Measurements from ENCODE around the gene CTNNBL1. TPM values are rescaled to one million over a fixed set of nuclear protein-coding genes. Genes with fewer than 3 reads are reported as not detected.

Gene CTNNBL1
- total RNA-seq, 1 experiment from 2014 or later, result 203 TPM

- Mint-ChIP-seq H3K36me3 (ENCODE audit: insufficient read depth, unreplicated experiment) (no peaks in the 10 kb centered on the region), H3K4me3 (ENCODE audit: unreplicated experiment) (no peak overlapping the region), H3K4me1 (ENCODE audit: low read depth, unreplicated experiment) (peaks cover 2% of the 10 kb centered on the region), H3K9me3 (ENCODE audit: unreplicated experiment) (no peaks in the 10 kb centered on the region), H3K27ac (ENCODE audit: unreplicated experiment) (no peak overlapping the region), H3K27me3 (ENCODE audit: insufficient read depth, unreplicated experiment) (peaks cover 18% of the 10 kb centered on the region)
- H3K9me3 ChIP-seq, result no peaks in the 10 kb centered on the region
- CTCF ChIA-PET, result no interaction called here
- no peaks in the 10 kb centered on the region; the same call in 1 of the 2 replicates for H3K27me3 ChIP-seq (replicated peaks; ENCODE audit: control insufficient read depth, insufficient read depth, low read length)
- no peak for TF ChIP-seq CTCF (IDR thresholded peaks at IDR 0.05; ENCODE audit: insufficient read depth in 1 of 2, low read depth in 1 of 2, low read length in 1 of 2, severe bottlenecking in 1 of 2, unreplicated experiment in 1 of 2)
- intact Hi-C loops (cut with micrococcal nuclease; ENCODE audit: unreplicated experiment), result no loop called here
- no peak overlapping the region for H3K4me3 ChIP-seq (ENCODE audit: low read depth, low read length)
- no peak for DNase-seq
- H3K36me3 ChIP-seq (ENCODE audit: control insufficient read depth, insufficient read depth, low read length), result no peaks in the 10 kb centered on the region
- BruUV-seq (replicated peaks), result no TSS peak
- POLR2A ChIA-PET, result no interaction called here
- no peaks in the 10 kb centered on the region for H3K4me1 ChIP-seq
These were observed 227.6 kb downstream of the CTNNBL1 start for GRCh38 chr20:37921341-37921929.

Other genes starting within 250 kb of the CTNNBL1 start
- gene NNAT, start 172.8 kb upstream of the CTNNBL1 start, total RNA-seq (2022), result not detected in 2 replicates
- 123 and 129 TPM in 2 replicates for gene BLCAP, start 166.2 kb upstream of the CTNNBL1 start, total RNA-seq (2022)
- gene VSTM2L, start 209.1 kb downstream of the CTNNBL1 start, total RNA-seq (2022), result 0.16 TPM in 1 of 2 replicates, not detected in the other